Measurements from ENCODE around the gene MED15.

- TF ChIP-seq POLR2A (IDR thresholded peaks at IDR 0.05; ENCODE audit: low read depth, low read length) (no peak), POLR2AphosphoS5 (IDR thresholded peaks at IDR 0.05; ENCODE audit: low read depth, low read length) (no peak), TAF1 (IDR thresholded peaks at IDR 0.05; ENCODE audit: low read depth, low read length) (no peak)
These were observed 15.9 kb downstream of the MED15 start for GRCh38 chr22:20523086-20523983.
